Fibroblast of villous mesenchyme (primary cell): ENCODE results near the gene CTXN1. TPM values are rescaled to one million over a fixed set of nuclear protein-coding genes. Genes with fewer than 3 reads are reported as not detected.
"Not testable (repeated sequence)": the region's sequence is repeated elsewhere in the genome, so short reads cannot be mapped to it uniquely, and the experiment has no call there.

Experiments
- DNase-seq: peaks from one replicate; pipeline ENCODE4 v3.0.0-alpha.2; 2010; ENCODE audit warnings: low read depth
- H3K4me3 ChIP-seq: 2 replicates; pipeline ENCODE4 v1.5.1; 2011; ENCODE audit warnings: low read depth, mild to moderate bottlenecking, low read length
- CTCF ChIP-seq: IDR thresholded peaks from 2 replicates; pipeline ENCODE4 v1.5.1; 2012; ENCODE audit warnings: low read depth, mild to moderate bottlenecking, low read length; ENCODE audit not compliant: insufficient read depth
- total RNA-seq: library from RNA; depleted of rRNA; stranded (reverse); fragments of >200 nt; gene quantifications from 2 replicates; pipeline ENCODE4 v1.2.3, GENCODE V29; 2012

The CTXN1 gene
- total RNA-seq, 1 donor, result 3.0 TPM

DNA sequence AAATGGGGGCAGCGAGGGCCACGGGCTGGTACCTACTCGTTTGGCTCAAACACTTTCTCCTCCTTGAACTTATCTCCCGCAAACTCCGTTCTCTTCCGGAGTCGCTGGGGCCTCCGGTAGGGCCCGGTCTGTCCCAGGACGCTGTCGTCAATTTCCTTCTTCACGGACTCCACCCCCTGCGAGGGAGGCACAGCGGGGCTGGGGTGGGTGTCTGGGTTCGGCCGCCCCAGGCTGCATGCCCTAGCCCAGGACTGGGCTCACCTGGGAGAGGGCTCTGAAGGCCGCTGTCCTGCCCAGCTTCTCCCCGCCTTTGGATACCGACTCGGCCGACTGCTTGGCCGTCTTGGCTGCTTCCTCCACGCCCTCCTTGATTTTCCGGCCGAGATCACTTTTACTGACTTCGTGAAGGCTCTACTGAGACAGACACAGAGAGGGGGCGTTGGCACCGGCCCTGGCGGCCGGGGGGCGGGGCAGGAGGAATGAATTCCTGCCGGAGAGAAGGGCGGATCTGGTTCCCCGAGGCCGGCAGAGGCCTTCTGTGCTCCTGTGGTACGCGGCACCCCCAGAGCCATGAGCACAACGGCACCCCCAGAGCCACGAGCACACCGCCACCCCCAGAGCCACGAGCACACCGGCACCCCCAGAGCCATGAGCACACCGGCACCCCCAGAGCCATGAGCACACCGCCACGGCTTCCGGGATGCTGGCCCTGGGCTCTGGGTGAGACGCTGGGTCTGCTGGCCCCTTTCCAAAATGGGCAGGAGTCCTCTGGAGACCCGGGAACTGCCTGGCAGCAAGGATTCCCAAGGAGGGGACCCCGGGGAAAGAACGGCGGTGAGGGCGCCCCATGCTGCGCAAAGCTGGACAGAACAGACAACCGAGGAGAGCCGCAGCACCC is 8.1 kb upstream of the CTXN1 start:
- no peak for TF ChIP-seq CTCF
- no peak overlapping the region for H3K4me3 ChIP-seq
- DNase-seq, result no peak

DNA sequence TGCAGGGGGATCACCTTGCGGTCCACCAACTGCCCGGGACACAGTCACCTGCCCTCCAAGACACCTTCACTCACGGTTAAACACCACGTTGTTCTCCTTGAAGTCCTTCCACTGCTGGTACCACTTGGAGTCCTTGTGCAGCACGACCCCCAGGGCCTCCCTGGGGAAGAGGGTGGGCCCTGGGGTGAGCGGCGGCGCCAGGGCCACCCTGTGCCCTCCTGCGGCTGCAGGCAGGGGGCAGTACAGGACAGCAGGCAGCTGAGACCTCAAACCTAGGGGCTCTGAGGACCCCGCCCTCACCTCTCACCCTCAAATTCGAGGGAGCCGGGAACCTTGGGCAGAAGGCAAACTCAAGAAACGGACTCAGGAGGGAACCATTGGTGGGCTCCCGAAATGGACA is 7.5 kb upstream of the CTXN1 start:
- H3K4me3 ChIP-seq, result no peak overlapping the region
- no peak for DNase-seq
- peak; percentile 31 for TF ChIP-seq CTCF

- H3K4me3 ChIP-seq, result no peak overlapping the region
- TF ChIP-seq CTCF, result no peak
- no peak for DNase-seq
Measured at GRCh38 chr19:7932930-7933300, 7.0 kb upstream of the CTXN1 start.

GRCh38 chr19:7932276-7932929 is 6.5 kb upstream of the CTXN1 start:
- no peak for TF ChIP-seq CTCF
- H3K4me3 ChIP-seq, result no peak overlapping the region
- no peak for DNase-seq

- no peak for DNase-seq
- no peak for TF ChIP-seq CTCF
Measured at GRCh38 chr19:7931221-7932061, 5.5 kb upstream of the CTXN1 start.

GRCh38 chr19:7930765-7931164 is 4.8 kb upstream of the CTXN1 start:
- H3K4me3 ChIP-seq, result no peak overlapping the region
- DNase-seq, result no peak
- no peak for TF ChIP-seq CTCF

More at GRCh38 chr19:7931221-7932061, 5.5 kb upstream of the CTXN1 start:
- no peak overlapping the region for H3K4me3 ChIP-seq

DNA sequence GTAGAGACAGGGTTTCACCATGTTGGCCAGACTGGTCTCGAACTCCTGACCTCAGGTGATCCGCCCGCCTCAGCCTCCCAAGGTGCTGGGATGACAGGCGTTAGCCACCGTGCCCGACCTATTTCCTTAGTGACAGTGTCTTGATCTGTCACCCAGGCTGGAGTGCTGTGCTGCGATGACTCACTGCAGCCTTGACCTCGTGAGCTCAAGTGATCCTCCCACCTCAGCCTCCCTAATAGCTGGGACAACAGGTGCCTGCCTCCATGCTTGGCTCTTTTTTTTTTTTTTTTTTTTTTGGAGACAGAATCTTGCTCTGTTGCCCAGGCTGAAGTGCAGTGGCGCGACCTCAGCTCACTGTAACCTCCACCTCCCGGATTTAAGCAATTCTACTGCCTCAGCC is 4.1 kb upstream of the CTXN1 start:
- not testable (repeated sequence) for DNase-seq, H3K4me3 ChIP-seq
